GM21825 (cell line): Measurements from ENCODE around the gene FZD8.

Experiments
- ATAC-seq: cut with Tn5 transposase; IDR thresholded peaks from one replicate; pipeline ENCODE4 v1.9.1; 2021; ENCODE audit warnings: mild to moderate bottlenecking, moderate library complexity; ENCODE audit not compliant: unreplicated experiment

FZD8 gene

GRCh38 chr10:35607475-35608327, 34.4 kb downstream of the FZD8 start:
- ATAC-seq, result no peak

GRCh38 chr10:35606430-35606829, 35.7 kb downstream of the FZD8 start:
- no peak for ATAC-seq

- no peak for ATAC-seq
Observed at GRCh38 chr10:35605191-35605590, 36.9 kb downstream of the FZD8 start, which contains the start of gene GJD4. TSS of gene GJD4 (plus strand) at chr10:35605341. CDS start at chr10:35605568, 227 bp downstream.

DNA sequence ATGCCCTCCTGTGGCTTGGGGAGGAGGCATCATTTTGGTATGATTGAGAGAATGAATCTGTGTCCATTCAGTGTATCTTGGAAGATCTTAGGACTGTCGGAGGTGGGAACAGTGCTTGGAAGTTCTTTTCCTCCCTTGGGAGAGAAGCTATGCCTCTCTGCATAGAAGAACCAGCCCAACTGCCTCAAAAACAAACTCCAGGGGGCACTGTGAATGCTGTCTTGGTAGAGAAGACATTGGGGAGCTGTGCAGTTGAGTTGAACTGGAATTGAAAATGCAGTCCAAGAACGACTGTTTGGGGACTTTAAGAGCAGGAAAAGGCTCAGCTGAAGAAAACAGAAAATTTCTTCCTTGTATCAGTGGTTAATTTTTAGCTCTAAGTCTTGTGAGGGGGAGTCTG, 41.9 kb downstream of the FZD8 start:
- ATAC-seq, result no peak

GRCh38 chr10:35598379-35598778, 43.7 kb downstream of the FZD8 start:
- ATAC-seq, result no peak

DNA sequence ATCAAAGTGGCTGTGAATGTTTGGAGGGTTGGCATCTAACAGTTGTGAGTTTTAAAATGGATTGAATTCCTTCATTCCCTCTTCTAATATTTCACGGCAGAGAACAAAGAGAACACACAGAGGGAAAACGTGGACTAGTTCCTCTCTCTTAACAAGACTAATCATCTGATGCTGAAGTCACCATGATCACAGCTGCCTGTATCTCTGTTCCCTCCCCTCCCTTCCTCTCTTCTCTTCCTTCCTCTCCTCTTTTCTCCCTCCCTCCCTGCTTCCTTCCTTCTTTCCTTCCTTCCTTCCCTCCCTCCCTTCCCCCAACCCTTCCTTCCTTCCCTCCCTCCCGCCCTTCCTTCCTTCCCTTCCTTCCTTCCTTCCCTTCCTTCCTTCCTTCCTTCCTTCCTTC, 47.0 kb downstream of the FZD8 start:
- no peak for ATAC-seq

DNA sequence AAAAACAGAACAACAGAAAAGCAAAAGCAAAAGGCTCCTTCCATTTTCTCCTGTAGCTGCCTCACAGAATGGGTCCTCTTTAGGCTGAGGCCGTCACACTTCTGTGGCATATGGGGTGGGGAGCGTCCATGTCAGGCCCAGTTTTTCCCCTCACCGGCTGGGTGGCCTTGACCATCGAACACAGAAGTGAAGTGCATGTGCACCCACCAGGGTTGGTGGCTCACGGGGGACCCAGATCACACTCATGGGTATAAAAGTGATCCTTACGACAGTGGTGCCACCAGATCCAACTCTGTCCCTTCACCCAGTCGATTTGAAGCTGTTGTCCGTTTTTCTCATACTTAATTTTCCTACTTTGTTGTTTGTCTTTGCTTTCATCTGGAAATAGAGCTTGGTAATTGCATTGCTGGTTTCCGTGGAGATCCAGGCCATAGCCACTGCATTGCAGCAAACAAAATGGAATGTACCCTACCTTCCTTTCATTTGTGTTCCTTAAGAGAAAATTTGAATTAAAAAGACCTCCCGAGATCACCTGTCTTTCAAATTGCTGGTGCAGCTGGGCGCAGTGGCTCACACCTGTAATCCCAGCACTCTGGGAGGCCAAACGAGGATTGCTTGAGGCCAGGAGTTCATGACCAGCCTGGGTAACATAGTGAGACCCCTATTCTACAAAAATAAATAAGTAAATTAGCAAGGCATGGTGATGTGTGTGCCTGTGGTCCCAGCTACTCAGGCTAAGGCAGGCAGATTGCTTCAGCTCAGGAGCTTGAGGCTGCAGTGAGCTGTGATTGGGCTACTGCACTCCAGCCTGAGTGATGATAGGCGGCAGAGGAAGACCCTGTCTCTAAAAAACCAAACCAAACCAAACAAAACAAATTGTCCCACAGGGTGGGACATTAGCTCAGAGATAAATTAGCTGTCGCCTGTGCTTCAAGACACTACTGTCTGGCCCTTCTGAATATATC, 47.7 kb downstream of the FZD8 start:
- ATAC-seq, result no peak

DNA sequence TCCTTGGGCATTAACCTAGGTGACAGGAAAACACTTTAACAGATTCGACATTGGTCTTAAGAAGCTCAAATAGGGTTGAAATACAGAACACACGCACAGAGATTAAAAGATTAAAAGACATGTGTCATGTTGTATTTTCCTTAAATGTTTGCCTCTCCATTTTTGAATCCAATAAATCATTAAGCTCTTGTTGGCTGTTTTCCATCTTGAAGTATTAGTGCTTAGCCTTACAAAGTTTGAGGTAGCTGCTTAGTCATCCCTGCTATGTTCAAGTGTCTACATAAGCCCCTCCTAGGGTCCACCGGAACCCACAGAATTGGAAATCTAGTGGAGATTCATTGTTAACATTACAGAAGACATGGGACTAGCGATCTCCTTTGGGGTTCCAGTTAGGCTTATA, 49.7 kb downstream of the FZD8 start:
- no peak for ATAC-seq

GRCh38 chr10:35588836-35589235, 53.3 kb downstream of the FZD8 start:
- ATAC-seq, result no peak
